Measurements from ENCODE around the gene CCL18. TPM values are rescaled to one million over a fixed set of nuclear protein-coding genes. Genes with fewer than 3 reads are reported as not detected.
"Not testable (repeated sequence)": the region's sequence is repeated elsewhere in the genome, so short reads cannot be mapped to it uniquely, and the experiment has no call there.

Gene CCL18
- under 1 TPM; 0.36 to 0.61 TPM for total RNA-seq

- CTCF ChIA-PET: interaction anchor here (1.3 kb wide), 1 partner anchor 88 kb away, joined by 3 read pairs; no protein-coding TSS in a partner anchor
- POLR2A ChIA-PET: no interaction called here
These were observed at the start of gene CCL18 for GRCh38 chr17:36063786-36064541. CCL18 (plus strand) TSS chr17:36064272; CDS start chr17:36064343, 71 bp downstream.

GRCh38 chr17:36014946-36015345, 49.1 kb upstream of the CCL18 start:
- POLR2A ChIA-PET: no interaction called here
- CTCF ChIA-PET: no interaction called here

- CTCF ChIA-PET: interaction anchor here (0.6 kb wide), 1 partner anchor 130 kb away, joined by 4 read pairs; no protein-coding TSS in a partner anchor
- POLR2A ChIA-PET: not testable (repeated sequence)
These were observed 48.2 kb upstream of the CCL18 start for GRCh38 chr17:36015895-36016294.

- POLR2A ChIA-PET: no interaction called here
- CTCF ChIA-PET: no interaction called here
These were observed 47.5 kb upstream of the CCL18 start for GRCh38 chr17:36016555-36016954.

GRCh38 chr17:36017799-36018198, 46.3 kb upstream of the CCL18 start, which contains the start of gene CCL23:
CCL23 (minus strand) TSS chr17:36017972; CDS start chr17:36017897, 75 bp downstream.
- ChIA-PET POLR2A (no interaction called here), CTCF (no interaction called here)

- ChIA-PET POLR2A (no interaction called here), CTCF (interaction anchor here (1.3 kb wide), 1 partner anchor 38 kb away, joined by 4 read pairs; the partner anchor contains the start of gene CCL16)
These were observed 44.6 kb upstream of the CCL18 start for GRCh38 chr17:36019423-36019822.

- CTCF ChIA-PET: no interaction called here
- POLR2A ChIA-PET: no interaction called here
These were observed 39.8 kb upstream of the CCL18 start for GRCh38 chr17:36024106-36024869.

- CTCF ChIA-PET: no interaction called here
These were observed 36.3 kb upstream of the CCL18 start for GRCh38 chr17:36027761-36028160.

GRCh38 chr17:36030956-36031355, 33.1 kb upstream of the CCL18 start:
- CTCF ChIA-PET: no interaction called here
- POLR2A ChIA-PET: interaction anchor here (1.0 kb wide), 1 partner anchor 99 kb away, joined by 3 read pairs; no protein-coding TSS in a partner anchor

More at GRCh38 chr17:36027761-36028160, 36.3 kb upstream of the CCL18 start:
- POLR2A ChIA-PET: interaction anchor here (0.6 kb wide), 1 partner anchor 215 kb away, joined by 9 read pairs; no protein-coding TSS in a partner anchor

- ChIA-PET CTCF (no interaction called here), POLR2A (no interaction called here)
These were observed 29.9 kb upstream of the CCL18 start for GRCh38 chr17:36034127-36034526.

GRCh38 chr17:36036235-36036634, 27.8 kb upstream of the CCL18 start:
- POLR2A ChIA-PET: no interaction called here
- CTCF ChIA-PET: no interaction called here

GRCh38 chr17:36048066-36048465, 16.0 kb upstream of the CCL18 start:
- ChIA-PET CTCF (no interaction called here), POLR2A (no interaction called here)

- CTCF ChIA-PET: no interaction called here
- POLR2A ChIA-PET: no interaction called here
These were observed 14.4 kb upstream of the CCL18 start for GRCh38 chr17:36049643-36050042.

- ChIA-PET CTCF (no interaction called here), POLR2A (no interaction called here)
These were observed 8.9 kb upstream of the CCL18 start for GRCh38 chr17:36055171-36055570.

GRCh38 chr17:36055921-36056520, 8.1 kb upstream of the CCL18 start:
- ChIA-PET POLR2A (interaction anchor here (1.0 kb wide), 1 partner anchor 10 kb away, joined by 3 read pairs; no protein-coding TSS in a partner anchor), CTCF (no interaction called here)

GRCh38 chr17:36057911-36058310, 6.2 kb upstream of the CCL18 start:
- CTCF ChIA-PET: interaction anchor here (1.0 kb wide), 1 partner anchor 82 kb away, joined by 3 read pairs; no protein-coding TSS in a partner anchor
- POLR2A ChIA-PET: no interaction called here

GRCh38 chr17:36059406-36059805, 4.7 kb upstream of the CCL18 start:
- ChIA-PET CTCF (no interaction called here), POLR2A (no interaction called here)

- ChIA-PET CTCF (interaction anchor here (0.6 kb wide), 1 partner anchor 89 kb away, joined by 3 read pairs; no protein-coding TSS in a partner anchor), POLR2A (no interaction called here)
These were observed 3.3 kb upstream of the CCL18 start for GRCh38 chr17:36060816-36061215.

GRCh38 chr17:36066365-36066985, 2.4 kb downstream of the CCL18 start:
- CTCF ChIA-PET: interaction anchor here (1.0 to 3.6 kb wide), 4 partner anchors 22 to 97 kb away, joined by 3 to 13 read pairs (median 6); no protein-coding TSS in a partner anchor
- POLR2A ChIA-PET: interaction anchor here (0.8 to 1.6 kb wide), 4 partner anchors 10 to 176 kb away, joined by 3 to 10 read pairs (median 4); partner anchors contain the start of gene CCL3

All from activated CD8-positive, alpha-beta memory T cell treated with anti-CD3 and anti-CD28 coated beads for 36 hours (primary cell).